ENCODE results near the gene PLCL1. TPM values are rescaled to one million over a fixed set of nuclear protein-coding genes. Genes with fewer than 3 reads are reported as not detected.
A peak's percentile ranks its signal among the peaks of the same experiment; 100 is the strongest.

Gene PLCL1
- total RNA-seq, 2 donors from 2014 or later = 0.04 to 0.11 TPM

DNA sequence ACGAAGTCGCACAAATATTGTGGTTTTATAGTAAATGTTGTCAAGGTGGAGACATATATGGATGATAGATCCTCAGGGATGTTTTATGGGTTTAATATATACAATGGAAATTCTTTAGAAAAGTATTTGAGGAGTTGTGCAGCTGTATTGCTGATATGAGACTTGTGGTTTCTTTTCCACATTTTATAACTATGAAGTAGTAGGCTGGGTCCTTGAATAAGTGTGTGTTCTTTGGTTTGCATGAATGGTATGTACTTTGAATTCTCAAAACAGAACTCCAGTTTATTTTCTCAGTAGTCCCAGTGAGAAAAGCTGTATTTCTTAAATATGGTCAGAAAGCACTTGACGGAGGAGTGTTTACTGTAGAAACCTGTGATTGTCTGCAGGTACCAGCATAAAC, 42.4 kb downstream of the PLCL1 start:
- Mint-ChIP-seq H3K4me3 (no peak overlapping the region), H3K27me3 (ENCODE audit: insufficient read depth) (peaks cover 2% of the 10 kb centered on the region), H3K36me3 (ENCODE audit: low read depth) (no peaks in the 10 kb centered on the region), H3K27ac (no peak overlapping the region), H3K4me1 (peaks cover 5% of the 10 kb centered on the region), H3K9me3 (no peaks in the 10 kb centered on the region)
- no peak overlapping the region for H3K9ac ChIP-seq (ENCODE audit: extremely low read depth, low read length, poor library complexity, severe bottlenecking)
- H3K4me1 ChIP-seq (ENCODE audit: control insufficient read depth, insufficient read depth, low read length) = no peaks in the 10 kb centered on the region
- no peaks in the 10 kb centered on the region for H3K36me3 ChIP-seq (ENCODE audit: control insufficient read depth, insufficient read depth, low read length)
- no peak for DNase-seq
- H3K27me3 ChIP-seq (ENCODE audit: control insufficient read depth, insufficient read depth, low read length, poor library complexity, severe bottlenecking) = no peaks in the 10 kb centered on the region
- H3K4me3 ChIP-seq (ENCODE audit: low read length) = no peak overlapping the region
- TF ChIP-seq, protein P1, sequence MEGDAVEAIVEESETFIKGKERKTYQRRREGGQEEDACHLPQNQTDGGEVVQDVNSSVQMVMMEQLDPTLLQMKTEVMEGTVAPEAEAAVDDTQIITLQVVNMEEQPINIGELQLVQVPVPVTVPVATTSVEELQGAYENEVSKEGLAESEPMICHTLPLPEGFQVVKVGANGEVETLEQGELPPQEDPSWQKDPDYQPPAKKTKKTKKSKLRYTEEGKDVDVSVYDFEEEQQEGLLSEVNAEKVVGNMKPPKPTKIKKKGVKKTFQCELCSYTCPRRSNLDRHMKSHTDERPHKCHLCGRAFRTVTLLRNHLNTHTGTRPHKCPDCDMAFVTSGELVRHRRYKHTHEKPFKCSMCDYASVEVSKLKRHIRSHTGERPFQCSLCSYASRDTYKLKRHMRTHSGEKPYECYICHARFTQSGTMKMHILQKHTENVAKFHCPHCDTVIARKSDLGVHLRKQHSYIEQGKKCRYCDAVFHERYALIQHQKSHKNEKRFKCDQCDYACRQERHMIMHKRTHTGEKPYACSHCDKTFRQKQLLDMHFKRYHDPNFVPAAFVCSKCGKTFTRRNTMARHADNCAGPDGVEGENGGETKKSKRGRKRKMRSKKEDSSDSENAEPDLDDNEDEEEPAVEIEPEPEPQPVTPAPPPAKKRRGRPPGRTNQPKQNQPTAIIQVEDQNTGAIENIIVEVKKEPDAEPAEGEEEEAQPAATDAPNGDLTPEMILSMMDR (conservative IDR thresholded peaks at IDR 0.05) = no peak
- WGBS, 2 experiments (ENCODE audit: insufficient coverage in 1 of 2, insufficient read length in 1 of 2) = 92 to 100% methylated on average over 2 of the region's 3 CpGs
- H3K27ac ChIP-seq (ENCODE audit: low read depth, low read length) = no peak overlapping the region
- H3K9me3 ChIP-seq (ENCODE audit: control insufficient read depth, low read length) = no peaks in the 10 kb centered on the region

GRCh38 chr2:197847651-197848401, 43.4 kb downstream of the PLCL1 start:
- 76 to 77% methylated on average over 6 of the region's 7 CpGs for WGBS, 2 experiments (ENCODE audit: insufficient coverage in 1 of 2, insufficient read length in 1 of 2)
- no peaks in the 10 kb centered on the region for H3K27me3 Mint-ChIP-seq (ENCODE audit: insufficient read depth)

DNA sequence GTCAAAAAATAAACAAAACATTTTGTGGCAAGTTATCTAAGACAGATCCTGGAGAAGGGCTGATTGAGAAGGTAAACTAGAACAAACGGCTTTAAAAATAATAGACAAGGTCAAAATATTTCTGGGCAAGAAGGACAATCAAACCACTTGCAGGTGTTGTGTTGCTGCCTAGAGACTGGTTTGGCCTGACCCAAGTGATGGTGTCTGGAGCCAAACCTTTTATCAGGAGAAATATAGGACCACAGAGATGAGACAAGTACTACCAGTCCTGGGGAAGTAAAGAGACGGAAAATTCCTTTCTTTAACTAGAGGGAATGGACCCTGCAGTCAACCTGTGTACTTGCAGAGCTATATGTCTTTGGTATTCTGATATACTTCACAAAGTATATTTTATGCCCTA, 44.2 kb downstream of the PLCL1 start:
- no peaks in the 10 kb centered on the region for H3K27me3 Mint-ChIP-seq (ENCODE audit: insufficient read depth)
- peaks cover 8% of the 10 kb centered on the region for H3K4me1 Mint-ChIP-seq
- H3K9ac ChIP-seq (ENCODE audit: extremely low read depth, low read length, poor library complexity, severe bottlenecking) = no peak overlapping the region
- H3K36me3 Mint-ChIP-seq (ENCODE audit: low read depth) = no peaks in the 10 kb centered on the region
- H3K9me3 Mint-ChIP-seq = no peaks in the 10 kb centered on the region
- H3K36me3 ChIP-seq (ENCODE audit: control insufficient read depth, insufficient read depth, low read length) = no peaks in the 10 kb centered on the region
- TF ChIP-seq, protein P1 (conservative IDR thresholded peaks at IDR 0.05) = no peak
- no peak overlapping the region for H3K4me3 ChIP-seq (ENCODE audit: low read length)
- peak overlapping the region; percentile 0 for H3K27ac Mint-ChIP-seq
- 91 to 100% methylated on average over 2 of the region's 2 CpGs for WGBS, 2 experiments (ENCODE audit: insufficient coverage in 1 of 2, insufficient read length in 1 of 2)
- no peak for DNase-seq
- no peaks in the 10 kb centered on the region for H3K9me3 ChIP-seq (ENCODE audit: control insufficient read depth, low read length)
- no peaks in the 10 kb centered on the region for H3K27me3 ChIP-seq (ENCODE audit: control insufficient read depth, insufficient read depth, low read length, poor library complexity, severe bottlenecking)
- H3K4me3 Mint-ChIP-seq = no peak overlapping the region
- no peaks in the 10 kb centered on the region for H3K4me1 ChIP-seq (ENCODE audit: control insufficient read depth, insufficient read depth, low read length)
- H3K27ac ChIP-seq (ENCODE audit: low read depth, low read length) = no peak overlapping the region

More at GRCh38 chr2:197847651-197848401, 43.4 kb downstream of the PLCL1 start:
- Histone ChIP-seq H3K27ac (ENCODE audit: low read depth, low read length) (no peak overlapping the region), H3K4me1 (ENCODE audit: control insufficient read depth, insufficient read depth, low read length) (no peaks in the 10 kb centered on the region), H3K36me3 (ENCODE audit: control insufficient read depth, insufficient read depth, low read length) (no peaks in the 10 kb centered on the region), H3K9ac (ENCODE audit: extremely low read depth, low read length, poor library complexity, severe bottlenecking) (no peak overlapping the region), H3K4me3 (ENCODE audit: low read length) (no peak overlapping the region), H3K27me3 (ENCODE audit: control insufficient read depth, insufficient read depth, low read length, poor library complexity, severe bottlenecking) (no peaks in the 10 kb centered on the region), H3K9me3 (ENCODE audit: control insufficient read depth, low read length) (no peaks in the 10 kb centered on the region)
- H3K36me3 Mint-ChIP-seq (ENCODE audit: low read depth) = no peaks in the 10 kb centered on the region
- H3K27ac Mint-ChIP-seq = peak overlapping the region; percentile 0
- TF ChIP-seq, protein P1 (conservative IDR thresholded peaks at IDR 0.05) = no peak
- H3K4me1 Mint-ChIP-seq = peaks cover 8% of the 10 kb centered on the region
- no peak for DNase-seq
- no peak overlapping the region for H3K4me3 Mint-ChIP-seq
- H3K9me3 Mint-ChIP-seq = no peaks in the 10 kb centered on the region

All from endodermal cell (in vitro differentiated cells).